ENCODE results near the gene DDX41.

GRCh38 chr5:177495243-177496060 is 21.3 kb downstream of the DDX41 start:
- TF ChIP-seq CTCF (IDR thresholded peaks at IDR 0.05) (no peak), POLR2A (IDR thresholded peaks at IDR 0.05) (peak in 1 of 2 donors; percentile 15)

Measured in heart left ventricle (tissue), 13 donors.